SK-N-SH treated with all-trans-retinoic acid at 6 μM for 48 hours (cell line): ENCODE measurements around the gene ART5.
"Not testable (repeated sequence)": the region's sequence is repeated elsewhere in the genome, so short reads cannot be mapped to it uniquely, and the experiment has no call there.

ENCODE experiments used
- ATAC-seq: fragments of 200-7000 bp; cut with Tn5 transposase; 3 replicates; pipeline ENCODE4 v1.9.1; 2020; ENCODE audit warnings: mild to moderate bottlenecking, moderate library complexity
- ARNTL ChIP-seq: fragments of 450-650 bp; formaldehyde crosslinking; IDR thresholded peaks from 2 replicates; pipeline ENCODE4 v1.5.0; 2020; ENCODE audit warnings: low read depth, mild to moderate bottlenecking, moderate library complexity, borderline replicate concordance
- BACH2 ChIP-seq: fragments of 250-450 bp; sonication (Bioruptor Pico); IDR thresholded peaks from 2 replicates; pipeline ENCODE4 v1.9.0; 2021; ENCODE audit warnings: mild to moderate bottlenecking, borderline replicate concordance
- CSDC2 ChIP-seq: fragments of 250-450 bp; sonication (Bioruptor Pico); IDR thresholded peaks from 2 replicates; pipeline ENCODE4 v1.5.0; 2020; ENCODE audit warnings: mild to moderate bottlenecking, moderate library complexity
- ESRRG ChIP-seq: fragments of 250-450 bp; sonication (Bioruptor Pico); IDR thresholded peaks from 2 replicates; pipeline ENCODE4 v1.6.1; 2021; ENCODE audit warnings: mild to moderate bottlenecking
- GLIS3 ChIP-seq: fragments of 250-450 bp; sonication (Bioruptor Pico); IDR thresholded peaks from 2 replicates; pipeline ENCODE4 v1.5.0; 2020; ENCODE audit warnings: mild to moderate bottlenecking, moderate library complexity
- ISL1 ChIP-seq: fragments of 250-450 bp; sonication (Bioruptor Pico); IDR thresholded peaks from 2 replicates; pipeline ENCODE4 v2.1.2; 2022; ENCODE audit warnings: mild to moderate bottlenecking, moderate library complexity
- OSR1 ChIP-seq: fragments of 250-450 bp; sonication (Bioruptor Pico); IDR thresholded peaks from 2 replicates; pipeline ENCODE4 v1.8.0; 2022; ENCODE audit warnings: moderate library complexity, mild to moderate bottlenecking, inconsistent platforms
- PATZ1 ChIP-seq: fragments of 250-450 bp; sonication (Bioruptor Pico); IDR thresholded peaks from 2 replicates; pipeline ENCODE4 v1.8.0; 2020; ENCODE audit warnings: mild to moderate bottlenecking, moderate library complexity, borderline replicate concordance
- PPARA ChIP-seq: fragments of 250-450 bp; sonication (Bioruptor Pico); IDR thresholded peaks from 2 replicates; pipeline ENCODE4 v1.5.0; 2020; ENCODE audit warnings: mild to moderate bottlenecking, borderline replicate concordance
- SNAI2 ChIP-seq: fragments of 250-450 bp; sonication (Bioruptor Pico); IDR thresholded peaks from 2 replicates; pipeline ENCODE4 v1.5.0; 2020; ENCODE audit warnings: mild to moderate bottlenecking, moderate library complexity
- TOX ChIP-seq: fragments of 250-450 bp; sonication (Bioruptor Pico); IDR thresholded peaks from 2 replicates; pipeline ENCODE4 v1.8.0; 2021; ENCODE audit warnings: mild to moderate bottlenecking, moderate library complexity, borderline replicate concordance
- ZC3H10 ChIP-seq: fragments of 250-450 bp; sonication (Bioruptor Pico); IDR thresholded peaks from 2 replicates; pipeline ENCODE4 v1.5.1; 2021; ENCODE audit warnings: mild to moderate bottlenecking, moderate library complexity
- ZFP30 ChIP-seq: fragments of 450-650 bp; formaldehyde crosslinking; IDR thresholded peaks from 2 replicates; pipeline ENCODE4 v1.5.0; 2022; ENCODE audit warnings: mild to moderate bottlenecking, moderate library complexity
- ZNF565 ChIP-seq: fragments of 450-650 bp; formaldehyde crosslinking; conservative IDR thresholded peaks from 2 replicates; pipeline ENCODE4 v1.5.0; 2020; ENCODE audit warnings: low read depth, mild to moderate bottlenecking, moderate library complexity
- ZNF70 ChIP-seq: fragments of 450-650 bp; formaldehyde crosslinking; IDR thresholded peaks from 2 replicates; pipeline ENCODE4 v1.5.0; 2020; ENCODE audit warnings: mild to moderate bottlenecking, moderate library complexity
- ZNF8 ChIP-seq: fragments of 450-650 bp; formaldehyde crosslinking; IDR thresholded peaks from 2 replicates; pipeline ENCODE4 v1.5.0; 2020; ENCODE audit warnings: mild to moderate bottlenecking, moderate library complexity
- TF ChIP-seq, protein P1 (sequence below): fragments of 250-450 bp; sonication (Bioruptor Pico); IDR thresholded peaks from 2 replicates; pipeline ENCODE4 v1.5.0; 2020; ENCODE audit warnings: mild to moderate bottlenecking, moderate library complexity
- TF ChIP-seq, protein P2 (sequence below): fragments of 250-450 bp; sonication (Bioruptor Pico); IDR thresholded peaks from 2 replicates; pipeline ENCODE4 v1.5.1; 2021; ENCODE audit warnings: mild to moderate bottlenecking, moderate library complexity
- TF ChIP-seq, protein P3 (sequence below): fragments of 250-450 bp; sonication (Bioruptor Pico); IDR thresholded peaks from 2 replicates; pipeline ENCODE4 v1.8.0; 2021; ENCODE audit warnings: low read depth, mild to moderate bottlenecking, moderate library complexity, borderline replicate concordance

The ART5 gene

DNA sequence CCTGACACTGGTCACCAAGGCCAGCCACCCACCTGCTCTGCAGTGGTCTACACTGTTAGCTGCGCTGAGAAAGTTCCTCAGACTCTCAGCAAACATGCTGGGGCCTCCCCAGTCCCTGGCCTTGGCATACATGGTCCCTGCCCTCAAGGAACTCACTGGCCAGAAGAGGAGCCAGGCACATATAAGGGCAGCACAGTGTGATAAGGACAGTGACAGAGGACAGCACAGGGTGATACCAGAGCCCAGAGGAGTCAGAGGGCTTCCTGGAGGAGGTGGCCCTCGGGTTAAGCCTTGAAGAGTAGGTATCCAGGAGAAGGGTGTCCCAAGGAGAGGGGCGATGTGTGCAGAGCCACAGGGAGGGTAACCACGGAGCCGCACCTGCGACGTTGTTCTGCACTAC lies 3.8 kb upstream of the ART5 start (continued):
- TF ChIP-seq, protein P1, sequence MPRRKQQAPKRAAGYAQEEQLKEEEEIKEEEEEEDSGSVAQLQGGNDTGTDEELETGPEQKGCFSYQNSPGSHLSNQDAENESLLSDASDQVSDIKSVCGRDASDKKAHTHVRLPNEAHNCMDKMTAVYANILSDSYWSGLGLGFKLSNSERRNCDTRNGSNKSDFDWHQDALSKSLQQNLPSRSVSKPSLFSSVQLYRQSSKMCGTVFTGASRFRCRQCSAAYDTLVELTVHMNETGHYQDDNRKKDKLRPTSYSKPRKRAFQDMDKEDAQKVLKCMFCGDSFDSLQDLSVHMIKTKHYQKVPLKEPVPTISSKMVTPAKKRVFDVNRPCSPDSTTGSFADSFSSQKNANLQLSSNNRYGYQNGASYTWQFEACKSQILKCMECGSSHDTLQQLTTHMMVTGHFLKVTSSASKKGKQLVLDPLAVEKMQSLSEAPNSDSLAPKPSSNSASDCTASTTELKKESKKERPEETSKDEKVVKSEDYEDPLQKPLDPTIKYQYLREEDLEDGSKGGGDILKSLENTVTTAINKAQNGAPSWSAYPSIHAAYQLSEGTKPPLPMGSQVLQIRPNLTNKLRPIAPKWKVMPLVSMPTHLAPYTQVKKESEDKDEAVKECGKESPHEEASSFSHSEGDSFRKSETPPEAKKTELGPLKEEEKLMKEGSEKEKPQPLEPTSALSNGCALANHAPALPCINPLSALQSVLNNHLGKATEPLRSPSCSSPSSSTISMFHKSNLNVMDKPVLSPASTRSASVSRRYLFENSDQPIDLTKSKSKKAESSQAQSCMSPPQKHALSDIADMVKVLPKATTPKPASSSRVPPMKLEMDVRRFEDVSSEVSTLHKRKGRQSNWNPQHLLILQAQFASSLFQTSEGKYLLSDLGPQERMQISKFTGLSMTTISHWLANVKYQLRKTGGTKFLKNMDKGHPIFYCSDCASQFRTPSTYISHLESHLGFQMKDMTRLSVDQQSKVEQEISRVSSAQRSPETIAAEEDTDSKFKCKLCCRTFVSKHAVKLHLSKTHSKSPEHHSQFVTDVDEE (CRISPR knock-in tag), result no peak
- TF ChIP-seq ISL1 (no peak), TOX (CRISPR knock-in tag) (no peak)

- no peak for ATAC-seq
- TF ChIP-seq, protein P1 (CRISPR knock-in tag), result no peak
- TF ChIP-seq ZNF565 (CRISPR knock-in tag) (no peak), PPARA (CRISPR knock-in tag) (no peak), GLIS3 (CRISPR knock-in tag) (no peak), ARNTL (no peak), ZFP30 (CRISPR knock-in tag) (no peak), TOX (CRISPR knock-in tag) (no peak), ISL1 (no peak), PATZ1 (no peak), BACH2 (no peak), ZNF70 (CRISPR knock-in tag) (no peak), ZC3H10 (CRISPR knock-in tag) (no peak), ZNF8 (CRISPR knock-in tag) (no peak), SNAI2 (CRISPR knock-in tag) (no peak), ESRRG (CRISPR knock-in tag) (no peak), CSDC2 (CRISPR knock-in tag) (no peak), OSR1 (no peak)
- TF ChIP-seq, protein P2, sequence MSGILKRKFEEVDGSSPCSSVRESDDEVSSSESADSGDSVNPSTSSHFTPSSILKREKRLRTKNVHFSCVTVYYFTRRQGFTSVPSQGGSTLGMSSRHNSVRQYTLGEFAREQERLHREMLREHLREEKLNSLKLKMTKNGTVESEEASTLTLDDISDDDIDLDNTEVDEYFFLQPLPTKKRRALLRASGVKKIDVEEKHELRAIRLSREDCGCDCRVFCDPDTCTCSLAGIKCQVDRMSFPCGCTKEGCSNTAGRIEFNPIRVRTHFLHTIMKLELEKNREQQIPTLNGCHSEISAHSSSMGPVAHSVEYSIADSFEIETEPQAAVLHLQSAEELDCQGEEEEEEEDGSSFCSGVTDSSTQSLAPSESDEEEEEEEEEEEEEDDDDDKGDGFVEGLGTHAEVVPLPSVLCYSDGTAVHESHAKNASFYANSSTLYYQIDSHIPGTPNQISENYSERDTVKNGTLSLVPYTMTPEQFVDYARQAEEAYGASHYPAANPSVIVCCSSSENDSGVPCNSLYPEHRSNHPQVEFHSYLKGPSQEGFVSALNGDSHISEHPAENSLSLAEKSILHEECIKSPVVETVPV (CRISPR knock-in tag), result no peak
- TF ChIP-seq, protein P3, sequence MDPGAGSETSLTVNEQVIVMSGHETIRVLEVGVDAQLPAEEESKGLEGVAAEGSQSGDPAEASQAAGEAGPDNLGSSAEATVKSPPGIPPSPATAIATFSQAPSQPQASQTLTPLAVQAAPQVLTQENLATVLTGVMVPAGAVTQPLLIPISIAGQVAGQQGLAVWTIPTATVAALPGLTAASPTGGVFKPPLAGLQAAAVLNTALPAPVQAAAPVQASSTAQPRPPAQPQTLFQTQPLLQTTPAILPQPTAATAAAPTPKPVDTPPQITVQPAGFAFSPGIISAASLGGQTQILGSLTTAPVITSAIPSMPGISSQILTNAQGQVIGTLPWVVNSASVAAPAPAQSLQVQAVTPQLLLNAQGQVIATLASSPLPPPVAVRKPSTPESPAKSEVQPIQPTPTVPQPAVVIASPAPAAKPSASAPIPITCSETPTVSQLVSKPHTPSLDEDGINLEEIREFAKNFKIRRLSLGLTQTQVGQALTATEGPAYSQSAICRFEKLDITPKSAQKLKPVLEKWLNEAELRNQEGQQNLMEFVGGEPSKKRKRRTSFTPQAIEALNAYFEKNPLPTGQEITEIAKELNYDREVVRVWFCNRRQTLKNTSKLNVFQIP (CRISPR knock-in tag), result no peak
Measured at GRCh38 chr11:3644817-3645235, 3.0 kb upstream of the ART5 start, which contains the start of gene ART1. TSS of gene ART1 (plus strand) at chr11:3645128. CDS start at chr11:3659214, 14,086 bp downstream.

- ATAC-seq, result not testable (repeated sequence)
Measured at GRCh38 chr11:3643102-3643546, 1.3 kb upstream of the ART5 start.
